HG02642 (cell line): Measurements from ENCODE around the gene TLCD1.

Experiments used
- ATAC-seq: cut with Tn5 transposase; IDR thresholded peaks from one replicate; pipeline ENCODE4 v1.9.1; 2021; ENCODE audit warnings: mild to moderate bottlenecking; ENCODE audit not compliant: unreplicated experiment, poor library complexity

Gene TLCD1

GRCh38 chr17:28726226-28726626 lies at the start of gene TLCD1:
TLCD1 (minus strand) TSS chr17:28726233; CDS start chr17:28726097, 136 bp downstream.
- ATAC-seq: peak; percentile 8

GRCh38 chr17:28774206-28774605 lies 48.2 kb upstream of the TLCD1 start:
- no peak for ATAC-seq

GRCh38 chr17:28773736-28774135 lies 47.7 kb upstream of the TLCD1 start:
- no peak for ATAC-seq

GRCh38 chr17:28765038-28765437 lies 39.0 kb upstream of the TLCD1 start:
- ATAC-seq: no peak

GRCh38 chr17:28763804-28764266 lies 37.8 kb upstream of the TLCD1 start:
- peak; percentile 35 for ATAC-seq

- ATAC-seq: peak; percentile 60
These were observed 37.2 kb upstream of the TLCD1 start for GRCh38 chr17:28763137-28763799.

GRCh38 chr17:28760601-28761562 lies 34.8 kb upstream of the TLCD1 start:
- no peak for ATAC-seq

- ATAC-seq: no peak
These were observed 33.3 kb upstream of the TLCD1 start for GRCh38 chr17:28759256-28759865.

- ATAC-seq: no peak
These were observed 32.5 kb upstream of the TLCD1 start for GRCh38 chr17:28758411-28759121.

GRCh38 chr17:28756049-28756804 lies 30.2 kb upstream of the TLCD1 start:
- ATAC-seq: no peak

GRCh38 chr17:28755486-28755885 lies 29.5 kb upstream of the TLCD1 start:
- ATAC-seq: no peak

GRCh38 chr17:28751600-28752366 lies 25.8 kb upstream of the TLCD1 start:
- ATAC-seq: no peak

- peak; percentile 78 for ATAC-seq
These were observed 24.4 kb upstream of the TLCD1 start for GRCh38 chr17:28750178-28751047.

GRCh38 chr17:28749516-28750177 lies 23.6 kb upstream of the TLCD1 start:
- no peak for ATAC-seq

- ATAC-seq: no peak
These were observed 23.0 kb upstream of the TLCD1 start for GRCh38 chr17:28748852-28749515.

- no peak for ATAC-seq
These were observed 22.0 kb upstream of the TLCD1 start for GRCh38 chr17:28747801-28748750.
